ENCODE data around the gene CTSD. TPM values are rescaled to one million over a fixed set of nuclear protein-coding genes. Genes with fewer than 3 reads are reported as not detected.
"Not testable (repeated sequence)": the region's sequence is repeated elsewhere in the genome, so short reads cannot be mapped to it uniquely, and the experiment has no call there.

CTSD gene
- total and polyA plus RNA-seq, 3 experiments from 2014 or later: 110 to 206 (median 116) TPM

DNA sequence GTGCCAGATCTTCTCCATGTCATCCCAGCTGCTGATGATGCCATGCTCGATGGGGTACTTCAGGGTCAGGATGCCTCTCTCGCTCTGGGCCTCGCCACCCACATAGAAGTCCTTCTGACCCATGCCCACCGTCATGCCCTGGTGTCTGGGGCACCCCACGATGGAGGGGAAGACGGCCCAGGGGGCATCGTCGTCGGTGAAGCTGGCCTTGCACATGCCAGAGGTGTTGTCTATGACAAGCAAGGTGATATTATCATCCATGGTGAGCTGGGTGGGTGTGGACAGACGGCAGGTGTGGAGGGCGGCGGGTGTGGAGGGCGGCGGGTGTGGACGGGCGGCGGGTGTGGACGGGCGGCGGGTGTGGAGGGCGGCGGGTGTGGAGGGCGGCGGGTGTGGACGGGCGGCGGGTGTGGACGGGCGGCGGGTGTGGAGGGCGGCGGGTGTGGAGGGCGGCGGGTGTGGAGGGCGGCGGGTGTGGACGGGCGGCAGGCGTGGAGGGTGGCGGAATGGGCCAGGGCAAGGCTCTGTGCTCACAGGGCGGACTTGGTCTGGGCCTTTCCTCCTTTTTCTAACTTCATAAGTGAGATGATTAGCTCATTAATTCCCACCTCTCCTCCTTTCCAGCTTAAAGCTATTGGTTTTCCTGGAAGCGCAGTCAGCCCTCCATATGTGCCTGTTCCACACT lies 40.2 kb upstream of the CTSD start:
- H3K36me3 Mint-ChIP-seq; H3K9me3 Mint-ChIP-seq; H3K4me1 ChIP-seq (ENCODE audit: insufficient read depth, low read length); H3K4me3 ChIP-seq (ENCODE audit: low read length); H3K9me3 ChIP-seq (ENCODE audit: low read length); DNase-seq; H3K27ac ChIP-seq (ENCODE audit: low read depth, low read length); POLR2A ChIA-PET; H3K36me3 ChIP-seq (ENCODE audit: insufficient read depth, low read length); H3K4me1 Mint-ChIP-seq; H3K4me3 Mint-ChIP-seq; H3K27me3 ChIP-seq (ENCODE audit: insufficient read depth, low read length, poor library complexity, severe bottlenecking); CTCF ChIA-PET: not testable (repeated sequence)
- peaks cover 6 to 40% of the 10 kb centered on the region in 2 donors for H3K27me3 Mint-ChIP-seq
- peak overlapping the region in 1 of 8 donors; percentile 17 for H3K27ac Mint-ChIP-seq

DNA sequence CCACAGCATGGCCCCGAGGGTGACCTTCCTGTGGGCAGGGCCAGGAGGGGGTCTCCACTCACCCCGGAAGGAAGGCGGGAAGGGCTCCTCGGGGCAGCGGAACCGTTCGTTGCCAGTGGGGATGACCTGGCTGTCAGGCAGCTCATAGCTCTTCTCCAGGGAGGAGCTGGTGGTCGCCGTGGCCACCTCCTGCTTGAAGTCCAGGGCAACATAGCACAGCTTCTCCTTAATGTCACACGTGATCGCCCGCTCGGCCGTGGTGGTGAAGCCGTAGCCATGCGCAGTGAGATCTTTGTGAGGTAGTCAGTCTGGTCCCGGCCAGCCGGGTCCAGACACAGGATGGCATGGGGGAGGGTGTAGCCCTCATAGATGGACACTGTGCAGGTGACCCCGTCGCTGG lies 39.5 kb upstream of the CTSD start:
- H3K9me3 ChIP-seq (ENCODE audit: low read length): no peaks in the 10 kb centered on the region
- H3K4me3 ChIP-seq (ENCODE audit: low read length): no peak overlapping the region
- peaks cover 8 to 46% of the 10 kb centered on the region in 2 donors for H3K27me3 Mint-ChIP-seq
- H3K4me3 Mint-ChIP-seq: no peak overlapping the region
- H3K27ac ChIP-seq (ENCODE audit: low read depth, low read length): no peak overlapping the region
- no peak for DNase-seq
- no peaks in the 10 kb centered on the region for H3K36me3 Mint-ChIP-seq
- H3K27me3 ChIP-seq (ENCODE audit: insufficient read depth, low read length, poor library complexity, severe bottlenecking): no peaks in the 10 kb centered on the region
- no peaks in the 10 kb centered on the region for H3K36me3 ChIP-seq (ENCODE audit: insufficient read depth, low read length)
- no peaks in the 10 kb centered on the region for H3K4me1 ChIP-seq (ENCODE audit: insufficient read depth, low read length)
- POLR2A ChIA-PET: no interaction called here
- H3K9me3 Mint-ChIP-seq: no peaks in the 10 kb centered on the region
- H3K4me1 Mint-ChIP-seq: no peaks in the 10 kb centered on the region
- CTCF ChIA-PET: no interaction called here
- no peak overlapping the region for H3K27ac Mint-ChIP-seq

GRCh38 chr11:1797391-1798125 lies 33.8 kb upstream of the CTSD start:
- DNase-seq: no peak
- POLR2A ChIA-PET: no interaction called here
- Mint-ChIP-seq H3K27ac (no peak overlapping the region), H3K4me1 (peaks cover 2 to 7% (median 5%) of the 10 kb centered on the region in 3 donors), H3K27me3 (peaks cover 12 to 45% of the 10 kb centered on the region in 2 donors), H3K4me3 (no peak overlapping the region), H3K36me3 (peaks cover 0 to 2% (median 0%) of the 10 kb centered on the region in 3 donors), H3K9me3 (peaks cover 0 to 12% (median 3%) of the 10 kb centered on the region in 5 donors)
- CTCF ChIA-PET: interaction anchor here (1.9 kb wide), 1 partner anchor 35 kb away, joined by 5 read pairs; no protein-coding TSS in a partner anchor
- no peaks in the 10 kb centered on the region for H3K27me3 ChIP-seq (ENCODE audit: insufficient read depth, low read length, poor library complexity, severe bottlenecking)
- no peaks in the 10 kb centered on the region for H3K36me3 ChIP-seq (ENCODE audit: insufficient read depth, low read length)
- H3K4me3 ChIP-seq (ENCODE audit: low read length): no peak overlapping the region
- no peak overlapping the region for H3K27ac ChIP-seq (ENCODE audit: low read depth, low read length)
- H3K9me3 ChIP-seq (ENCODE audit: low read length): no peaks in the 10 kb centered on the region
- no peaks in the 10 kb centered on the region for H3K4me1 ChIP-seq (ENCODE audit: insufficient read depth, low read length)

- CTCF ChIA-PET: interaction anchor here (1.2 to 1.9 kb wide), 2 partner anchors 36 to 103 kb away, joined by 4 to 5 read pairs; no protein-coding TSS in a partner anchor
- POLR2A ChIA-PET: no interaction called here
Measured at GRCh38 chr11:1796413-1797011, 32.8 kb upstream of the CTSD start.

GRCh38 chr11:1793081-1793480 lies 29.4 kb upstream of the CTSD start:
- ChIA-PET POLR2A (interaction anchor here (0.9 kb wide), 1 partner anchor 36 kb away, joined by 4 read pairs; no protein-coding TSS in a partner anchor), CTCF (interaction anchor here (3.5 kb wide), 1 partner anchor 99 kb away, joined by 11 read pairs; no protein-coding TSS in a partner anchor)
- Mint-ChIP-seq H3K9me3 (peaks cover 0 to 13% (median 4%) of the 10 kb centered on the region in 5 donors), H3K4me1 (peaks cover 8 to 11% (median 8%) of the 10 kb centered on the region in 3 donors), H3K27ac (no peak overlapping the region), H3K36me3 (peaks cover 0 to 3% (median 0%) of the 10 kb centered on the region in 3 donors), H3K4me3 (peak overlapping the region in 3 of 7 donors; percentile 65 to 87 (median 79)), H3K27me3 (peaks cover 10 to 30% of the 10 kb centered on the region in 2 donors)
- DNase-seq: no peak
- Histone ChIP-seq H3K27ac (ENCODE audit: low read depth, low read length) (no peak overlapping the region), H3K4me1 (ENCODE audit: insufficient read depth, low read length) (no peaks in the 10 kb centered on the region), H3K9me3 (ENCODE audit: low read length) (no peaks in the 10 kb centered on the region), H3K27me3 (ENCODE audit: insufficient read depth, low read length, poor library complexity, severe bottlenecking) (no peaks in the 10 kb centered on the region), H3K36me3 (ENCODE audit: insufficient read depth, low read length) (no peaks in the 10 kb centered on the region), H3K4me3 (ENCODE audit: low read length) (no peak overlapping the region)

More at GRCh38 chr11:1796413-1797011, 32.8 kb upstream of the CTSD start:
- Histone ChIP-seq H3K4me3 (ENCODE audit: low read length) (no peak overlapping the region), H3K27ac (ENCODE audit: low read depth, low read length) (no peak overlapping the region), H3K4me1 (ENCODE audit: insufficient read depth, low read length) (no peaks in the 10 kb centered on the region), H3K9me3 (ENCODE audit: low read length) (no peaks in the 10 kb centered on the region), H3K27me3 (ENCODE audit: insufficient read depth, low read length, poor library complexity, severe bottlenecking) (no peaks in the 10 kb centered on the region), H3K36me3 (ENCODE audit: insufficient read depth, low read length) (no peaks in the 10 kb centered on the region)
- no peak overlapping the region for H3K4me3 Mint-ChIP-seq
- H3K36me3 Mint-ChIP-seq: peaks cover 0 to 3% (median 0%) of the 10 kb centered on the region in 3 donors
- DNase-seq: no peak
- no peak overlapping the region for H3K27ac Mint-ChIP-seq
- peaks cover 12 to 51% of the 10 kb centered on the region in 2 donors for H3K27me3 Mint-ChIP-seq
- H3K4me1 Mint-ChIP-seq: peaks cover 8 to 11% (median 8%) of the 10 kb centered on the region in 3 donors
- peaks cover 0 to 13% (median 4%) of the 10 kb centered on the region in 5 donors for H3K9me3 Mint-ChIP-seq

DNA sequence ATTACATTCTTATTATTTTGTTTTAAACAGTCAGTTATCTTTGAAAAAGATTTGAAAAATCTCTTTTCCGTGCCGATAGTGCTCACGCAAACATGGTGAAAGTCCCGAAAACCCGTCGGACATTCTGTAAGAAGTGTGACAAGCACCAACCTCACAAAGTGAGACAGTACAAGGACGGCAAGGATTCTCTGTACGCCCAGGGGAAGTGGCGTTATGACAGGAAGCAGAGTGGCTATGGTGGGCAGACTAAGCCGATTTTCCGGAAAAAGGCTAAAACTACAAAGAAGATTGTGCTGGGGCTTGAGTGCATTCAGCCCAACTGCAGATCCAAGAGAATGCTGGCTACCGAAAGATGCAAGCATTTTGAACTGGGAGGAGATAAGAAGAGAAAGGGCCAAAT lies 28.7 kb upstream of the CTSD start:
- Mint-ChIP-seq H3K27me3 (peaks cover 10 to 27% of the 10 kb centered on the region in 2 donors), H3K36me3 (peaks cover 0 to 3% (median 0%) of the 10 kb centered on the region in 3 donors), H3K27ac (peak overlapping the region; percentile 14 to 89 (median 69)), H3K9me3 (peaks cover 0 to 13% (median 4%) of the 10 kb centered on the region in 5 donors), H3K4me1 (peaks cover 8 to 11% (median 8%) of the 10 kb centered on the region in 3 donors), H3K4me3 (peak overlapping the region; percentile 49 to 87 (median 76))
- H3K27ac ChIP-seq (ENCODE audit: low read depth, low read length): no peak overlapping the region
- no peaks in the 10 kb centered on the region for H3K4me1 ChIP-seq (ENCODE audit: insufficient read depth, low read length)
- peak in 1 of 5 donors; percentile 5 for DNase-seq
- no peaks in the 10 kb centered on the region for H3K27me3 ChIP-seq (ENCODE audit: insufficient read depth, low read length, poor library complexity, severe bottlenecking)
- CTCF ChIA-PET: interaction anchor here (3.5 kb wide), 1 partner anchor 99 kb away, joined by 11 read pairs; no protein-coding TSS in a partner anchor
- H3K9me3 ChIP-seq (ENCODE audit: low read length): no peaks in the 10 kb centered on the region
- POLR2A ChIA-PET: interaction anchor here (0.9 kb wide), 1 partner anchor 35 kb away, joined by 4 read pairs; no protein-coding TSS in a partner anchor
- no peak overlapping the region for H3K4me3 ChIP-seq (ENCODE audit: low read length)
- H3K36me3 ChIP-seq (ENCODE audit: insufficient read depth, low read length): no peaks in the 10 kb centered on the region

GRCh38 chr11:1791912-1792311 lies 28.2 kb upstream of the CTSD start:
- H3K4me1 Mint-ChIP-seq: peaks cover 8 to 11% (median 8%) of the 10 kb centered on the region in 3 donors
- POLR2A ChIA-PET: no interaction called here
- no peak for DNase-seq
- peak overlapping the region in 2 of 7 donors; percentile 12 to 86 for H3K4me3 Mint-ChIP-seq
- no peak overlapping the region for H3K4me3 ChIP-seq (ENCODE audit: low read length)
- H3K27me3 Mint-ChIP-seq: peaks cover 10 to 24% of the 10 kb centered on the region in 2 donors
- H3K27me3 ChIP-seq (ENCODE audit: insufficient read depth, low read length, poor library complexity, severe bottlenecking): no peaks in the 10 kb centered on the region
- no peaks in the 10 kb centered on the region for H3K4me1 ChIP-seq (ENCODE audit: insufficient read depth, low read length)
- CTCF ChIA-PET: interaction anchor here (3.5 kb wide), 1 partner anchor 98 kb away, joined by 11 read pairs; no protein-coding TSS in a partner anchor
- no peaks in the 10 kb centered on the region for H3K9me3 ChIP-seq (ENCODE audit: low read length)
- no peak overlapping the region for H3K27ac ChIP-seq (ENCODE audit: low read depth, low read length)
- H3K27ac Mint-ChIP-seq: no peak overlapping the region
- H3K9me3 Mint-ChIP-seq: peaks cover 0 to 13% (median 4%) of the 10 kb centered on the region in 5 donors
- no peaks in the 10 kb centered on the region for H3K36me3 ChIP-seq (ENCODE audit: insufficient read depth, low read length)
- H3K36me3 Mint-ChIP-seq: peaks cover 0 to 3% (median 0%) of the 10 kb centered on the region in 3 donors

Measured in CD8-positive, alpha-beta memory T cell (primary cell).